Esophagus (tissue), 2 donors: ENCODE measurements around the gene MED26. TPM values are rescaled to one million over a fixed set of nuclear protein-coding genes. Genes with fewer than 3 reads are reported as not detected.

ENCODE experiments used
- H3K27ac ChIP-seq, 2 donors: one replicate each; pipeline ENCODE4 v1.5.1; 2013; ENCODE audit warnings: low read depth in 2 of 2, mild to moderate bottlenecking in 2 of 2, inconsistent platforms in 1 of 2, low read length in 1 of 2, moderate library complexity in 1 of 2
- H3K27me3 ChIP-seq, 2 donors: one replicate each; pipeline ENCODE4 v1.6.1; 2013; ENCODE audit warnings: low read length in 2 of 2, control low read depth in 1 of 2, mild to moderate bottlenecking in 1 of 2; ENCODE audit not compliant: insufficient read depth in 2 of 2, control insufficient read depth in 1 of 2
- H3K36me3 ChIP-seq, 2 donors: one replicate each; pipeline ENCODE4 v1.6.1; 2013; ENCODE audit warnings: low read length in 1 of 2; ENCODE audit not compliant: control insufficient read depth in 2 of 2, insufficient read depth in 2 of 2
- H3K4me1 ChIP-seq, 2 donors: one replicate each; pipeline ENCODE4 v1.6.1; 2013; ENCODE audit warnings: low read length in 1 of 2; ENCODE audit not compliant: control insufficient read depth in 2 of 2, insufficient read depth in 2 of 2
- H3K4me3 ChIP-seq, 2 donors: one replicate each; pipeline ENCODE4 v1.5.1; 2013; ENCODE audit warnings: low read length in 2 of 2, mild to moderate bottlenecking in 2 of 2, low read depth in 1 of 2, moderate library complexity in 1 of 2
- H3K9me3 ChIP-seq, 2 donors: one replicate each; pipeline ENCODE4 v1.6.1; 2013; ENCODE audit warnings: mild to moderate bottlenecking in 2 of 2, low read depth in 1 of 2, low read length in 1 of 2, moderate library complexity in 1 of 2; ENCODE audit not compliant: control insufficient read depth in 2 of 2, insufficient read depth in 1 of 2
- WGBS, 2 donors: extraction: QIAGEN DNeasy Blood & Tissue Kit; methylation state at CpG; one replicate each; pipeline ENCODE4 v1.1.7; 2013; 5-methylcytosine and 5-hydroxymethylcytosine counted together
- polyA plus RNA-seq, 2 donors: library from polyadenylated mRNA; stranded (reverse); fragments of 200-250 nt; gene quantifications; one replicate each; pipeline ENCODE4 v1.2.3, GENCODE V29; 2013
- donor health status: healthy with polysubstance abuse.
- donor health status: Bipolar disorder and iron deficiency.

The MED26 gene
- polyA plus RNA-seq, 2 donors: 5.0 to 5.5 TPM

- Histone ChIP-seq H3K36me3 (peaks cover 58 to 78% of the 10 kb centered on the region in 2 donors), H3K9me3 (peaks cover 0 to 4% of the 10 kb centered on the region in 2 donors), H3K4me3 (no peak overlapping the region), H3K4me1 (peaks cover 0 to 2% of the 10 kb centered on the region in 2 donors), H3K27ac (no peak overlapping the region), H3K27me3 (no peaks in the 10 kb centered on the region)
- WGBS, 2 donors: 92 to 94% methylated on average over 37 to 43 of the region's 43 CpGs
Measured at GRCh38 chr19:16530540-16531379, 97.2 kb downstream of the MED26 start.

- H3K27ac ChIP-seq: no peak overlapping the region
- H3K4me1 ChIP-seq: peaks cover 0 to 2% of the 10 kb centered on the region in 2 donors
- WGBS, 2 donors: 91 to 92% methylated on average over 25 of the region's 25 CpGs
- H3K27me3 ChIP-seq: no peaks in the 10 kb centered on the region
- no peaks in the 10 kb centered on the region for H3K9me3 ChIP-seq
- H3K36me3 ChIP-seq: peaks cover 60 to 80% of the 10 kb centered on the region in 2 donors
- H3K4me3 ChIP-seq: no peak overlapping the region
Measured at GRCh38 chr19:16529466-16530144, 98.4 kb downstream of the MED26 start.

- WGBS, 2 donors: 89 to 94% methylated on average over 12 of the region's 12 CpGs
- H3K36me3 ChIP-seq: peaks cover 63 to 82% of the 10 kb centered on the region in 2 donors
- H3K27me3 ChIP-seq: no peaks in the 10 kb centered on the region
- H3K4me3 ChIP-seq: no peak overlapping the region
- H3K9me3 ChIP-seq: no peaks in the 10 kb centered on the region
- H3K4me1 ChIP-seq: peaks cover 0 to 2% of the 10 kb centered on the region in 2 donors
- no peak overlapping the region for H3K27ac ChIP-seq
Measured at GRCh38 chr19:16527971-16528521, 100.0 kb downstream of the MED26 start.

GRCh38 chr19:16527334-16527935 is 100.6 kb downstream of the MED26 start:
- H3K36me3 ChIP-seq: peaks cover 58 to 82% of the 10 kb centered on the region in 2 donors
- H3K4me1 ChIP-seq: peaks cover 0 to 2% of the 10 kb centered on the region in 2 donors
- no peaks in the 10 kb centered on the region for H3K9me3 ChIP-seq
- no peak overlapping the region for H3K4me3 ChIP-seq
- H3K27me3 ChIP-seq: no peaks in the 10 kb centered on the region
- H3K27ac ChIP-seq: peak overlapping the region in 1 of 2 donors; percentile 43
- WGBS, 2 donors: 78 to 80% methylated on average over 13 to 14 of the region's 14 CpGs

- Histone ChIP-seq H3K4me3 (no peak overlapping the region), H3K27ac (no peak overlapping the region), H3K36me3 (peaks cover 53 to 80% of the 10 kb centered on the region in 2 donors), H3K9me3 (no peaks in the 10 kb centered on the region), H3K4me1 (peaks cover 0 to 2% of the 10 kb centered on the region in 2 donors), H3K27me3 (no peaks in the 10 kb centered on the region)
- 94 to 96% methylated on average over 29 of the region's 29 CpGs for WGBS, 2 donors
Measured at GRCh38 chr19:16525751-16526481, 102.1 kb downstream of the MED26 start.

- WGBS, 2 donors: 96 to 97% methylated on average over 54 of the region's 54 CpGs
- no peaks in the 10 kb centered on the region for H3K9me3 ChIP-seq
- no peak overlapping the region for H3K4me3 ChIP-seq
- no peak overlapping the region for H3K27ac ChIP-seq
- H3K4me1 ChIP-seq: peaks cover 0 to 2% of the 10 kb centered on the region in 2 donors
- peaks cover 54 to 80% of the 10 kb centered on the region in 2 donors for H3K36me3 ChIP-seq
- no peaks in the 10 kb centered on the region for H3K27me3 ChIP-seq
Measured at GRCh38 chr19:16524991-16525734, 102.8 kb downstream of the MED26 start.

Other genes with a start within 250 kb of the MED26 start
- 10 to 100 TPM; 17.7 to 20.2 TPM for gene EPS15L1, start 156.2 kb downstream of the MED26 start, polyA plus RNA-seq
- gene CALR3, start 132.0 kb downstream of the MED26 start, polyA plus RNA-seq: under 1 TPM in 1 of 2 donors, not detected in 1; 0.02 TPM
- gene C19orf44, start 131.8 kb downstream of the MED26 start, polyA plus RNA-seq: 1 to 10 TPM; 1.6 to 2.5 TPM
- gene CHERP, start 85.8 kb downstream of the MED26 start, polyA plus RNA-seq: 10 to 100 TPM; 15.2 to 20.1 TPM
- 10 to 100 TPM; 15.5 to 20.6 TPM for gene SLC35E1, start 55.8 kb downstream of the MED26 start, polyA plus RNA-seq
- gene SMIM7, start 31.9 kb upstream of the MED26 start, polyA plus RNA-seq: 10 to 100 TPM; 41.3 to 52.0 TPM
- 1 to 10 TPM; 1.3 to 2.6 TPM for gene TMEM38A, start 32.9 kb upstream of the MED26 start, polyA plus RNA-seq
- gene NWD1, start 91.6 kb upstream of the MED26 start, polyA plus RNA-seq: under 1 TPM; 0.06 to 0.22 TPM
- 10 to 100 TPM; 19.0 to 40.3 TPM for gene SIN3B, start 201.2 kb upstream of the MED26 start, polyA plus RNA-seq